NCI-H2196 (cell line): ENCODE measurements around the gene ALG5.
A peak's percentile ranks its signal among the peaks of the same experiment; 100 is the strongest.

Experiments
- DNase-seq: peaks from one replicate; lab custom pipeline; 2025; ENCODE audit not compliant: unreplicated experiment; lab: John Stamatoyannopoulos, UW

Gene ALG5

DNA sequence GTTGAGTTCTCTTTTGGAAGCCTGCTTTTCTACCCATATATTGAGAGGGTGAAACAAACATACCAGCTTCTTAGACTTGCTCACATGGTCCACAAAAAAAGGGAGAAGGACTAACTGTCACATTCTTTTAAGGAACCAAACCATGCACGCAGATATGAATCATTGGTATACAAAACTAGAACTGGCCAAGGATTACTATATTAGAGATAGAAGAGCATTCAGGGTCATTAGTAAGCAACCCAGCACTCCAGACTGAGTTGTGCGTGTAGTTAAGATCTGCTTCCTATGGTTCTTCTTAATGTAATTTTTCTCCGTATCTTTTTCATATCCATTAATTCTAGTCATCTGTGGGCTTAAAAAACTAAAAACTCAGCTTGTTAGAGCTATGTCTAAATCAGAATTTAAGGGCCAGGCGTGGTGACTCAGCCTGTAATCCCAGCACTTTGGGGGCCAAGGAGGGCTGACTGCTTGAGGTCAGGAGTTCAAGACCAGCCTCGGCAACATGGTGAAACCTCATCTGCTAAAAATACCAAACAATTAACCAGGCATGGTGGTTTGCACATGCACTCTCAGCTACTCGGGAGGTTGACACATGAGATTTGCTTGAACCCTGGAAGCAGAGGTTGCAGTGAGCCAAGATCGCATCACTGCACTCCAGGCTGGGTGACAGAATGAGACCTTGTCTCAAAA is 19.6 kb downstream of the ALG5 start:
- no peak for DNase-seq

DNA sequence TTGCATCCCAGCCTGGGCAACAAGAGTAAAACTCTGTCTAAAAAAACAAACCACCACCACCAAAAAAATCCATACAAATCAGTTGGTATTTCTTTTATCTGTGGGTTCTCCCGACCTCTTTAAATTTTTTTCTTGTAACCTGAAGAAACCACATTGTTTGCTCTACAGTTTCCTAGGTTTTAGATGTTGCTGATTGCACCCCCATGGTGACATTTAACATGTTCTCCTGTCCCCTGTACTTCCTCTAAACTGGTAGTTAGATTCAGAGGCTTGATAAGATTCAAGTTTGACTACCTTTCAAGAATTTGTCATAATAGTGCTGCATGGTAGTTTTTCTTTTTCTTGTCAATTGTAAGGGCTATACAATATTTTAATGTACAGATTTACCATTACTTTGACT is 24.0 kb downstream of the ALG5 start:
- DNase-seq = no peak

DNA sequence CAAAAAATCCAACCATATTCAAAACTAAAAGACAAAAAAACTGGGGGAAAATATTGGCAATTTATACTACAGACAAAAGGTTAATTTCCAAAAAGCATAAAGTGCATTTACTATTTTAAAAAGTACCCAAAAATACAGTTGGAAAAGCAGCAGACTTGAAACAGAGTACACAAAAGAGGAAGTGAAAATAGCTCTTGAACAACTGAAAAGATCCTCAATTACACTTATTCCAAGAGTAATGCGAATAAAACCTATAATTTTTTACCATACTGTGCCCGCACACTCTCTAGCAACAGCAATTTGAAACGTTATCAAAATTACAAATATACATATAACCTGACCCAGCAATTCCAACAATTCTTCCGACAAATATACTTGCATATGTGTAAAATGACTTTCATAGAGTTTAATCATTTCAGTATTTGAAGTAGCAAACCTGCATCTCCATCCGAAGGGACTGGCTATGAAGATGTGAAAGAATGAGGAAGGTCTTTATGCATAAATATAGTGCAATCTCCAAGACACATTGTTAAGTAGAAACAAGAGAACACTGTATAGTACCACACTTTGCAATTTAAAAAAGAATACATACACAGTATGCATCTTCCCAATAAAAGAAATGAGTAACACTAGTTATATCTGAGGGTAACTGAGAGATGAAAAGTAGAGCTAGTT is 25.4 kb downstream of the ALG5 start:
- no peak for DNase-seq

DNA sequence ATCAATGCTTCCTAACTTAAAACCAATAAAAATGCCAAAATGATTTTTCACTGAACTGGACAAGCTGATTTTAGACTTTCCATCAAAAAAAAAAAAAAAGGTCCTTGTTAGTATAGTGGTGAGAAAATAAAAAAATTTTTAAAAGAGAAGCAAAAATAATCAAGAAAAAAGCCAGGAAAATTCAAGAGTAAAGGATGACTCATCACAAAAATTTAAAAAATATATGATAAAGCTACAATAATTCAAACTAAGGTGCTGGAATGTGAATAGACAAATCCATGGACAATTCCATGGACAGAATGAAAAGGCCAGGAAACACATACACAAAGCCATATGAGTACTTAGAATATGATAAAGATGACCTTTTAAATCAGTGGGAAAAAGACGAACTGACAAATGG is 26.1 kb downstream of the ALG5 start:
- no peak for DNase-seq

DNA sequence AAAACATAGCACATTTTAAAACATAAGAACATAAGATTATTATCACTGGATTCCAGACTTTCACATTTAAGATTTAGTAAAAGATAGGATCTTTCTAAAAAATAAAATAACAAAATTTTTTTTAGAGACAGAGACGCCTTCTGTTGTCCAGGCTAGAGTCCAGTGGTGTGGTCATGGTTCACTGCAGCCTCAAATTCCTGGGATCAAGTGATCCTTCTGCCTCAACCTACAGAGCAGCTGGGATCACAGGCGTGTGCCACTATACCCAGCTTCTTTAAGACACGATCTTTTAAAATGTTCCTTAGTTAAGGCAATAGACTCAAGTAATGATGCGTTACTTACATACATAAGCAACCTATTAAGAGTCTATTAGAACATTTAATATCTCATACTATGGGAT is 32.7 kb downstream of the ALG5 start:
- DNase-seq = no peak

DNA sequence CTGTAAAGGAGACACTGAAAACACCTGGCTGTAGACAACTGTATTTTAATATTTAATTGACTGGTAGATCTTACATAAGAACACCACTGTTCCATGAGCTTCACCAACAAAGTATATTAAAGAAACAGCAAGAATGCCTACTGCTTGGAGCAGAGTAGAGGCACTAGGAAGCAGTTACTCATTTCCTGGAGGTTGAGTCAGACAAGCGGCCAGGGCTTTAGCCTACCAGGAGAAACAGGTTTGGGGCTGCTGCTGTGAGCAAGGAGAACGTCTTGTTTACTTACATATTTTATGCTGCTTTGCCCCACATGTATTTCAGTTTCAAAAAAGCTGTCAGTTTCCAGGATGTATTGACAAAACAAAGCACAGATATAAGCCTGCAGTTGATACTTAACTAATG is 33.4 kb downstream of the ALG5 start:
- no peak for DNase-seq

DNA sequence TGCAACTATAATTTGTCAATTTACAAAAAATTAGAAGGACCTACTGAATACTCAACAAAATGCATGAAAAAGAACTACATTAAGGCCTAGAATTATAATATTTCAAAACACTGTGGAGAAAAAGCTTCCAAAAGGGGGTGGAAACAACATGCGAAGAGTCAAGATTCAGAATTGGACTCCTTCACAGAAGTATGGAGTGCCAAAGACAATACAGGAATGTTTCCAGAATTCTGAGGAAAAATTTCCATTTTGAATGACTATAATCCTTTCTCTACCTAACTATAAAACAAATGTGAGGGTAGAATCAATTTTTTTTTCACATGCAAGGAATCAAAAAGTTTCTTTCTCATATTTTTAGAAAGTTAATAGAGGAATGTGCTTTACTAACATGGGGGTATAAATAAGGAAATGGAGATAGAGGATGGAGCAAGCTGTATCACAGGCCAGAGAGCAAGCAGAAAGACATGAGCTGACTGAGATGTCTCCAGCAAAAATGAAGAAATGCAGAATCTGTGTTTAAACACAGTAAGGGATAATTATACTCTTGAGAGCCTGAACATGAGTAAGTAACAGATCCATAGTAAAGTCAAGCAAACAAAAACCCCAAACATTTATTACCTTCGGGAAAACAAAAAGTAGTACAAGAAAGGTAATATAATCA is 39.6 kb downstream of the ALG5 start:
- DNase-seq = no peak

DNA sequence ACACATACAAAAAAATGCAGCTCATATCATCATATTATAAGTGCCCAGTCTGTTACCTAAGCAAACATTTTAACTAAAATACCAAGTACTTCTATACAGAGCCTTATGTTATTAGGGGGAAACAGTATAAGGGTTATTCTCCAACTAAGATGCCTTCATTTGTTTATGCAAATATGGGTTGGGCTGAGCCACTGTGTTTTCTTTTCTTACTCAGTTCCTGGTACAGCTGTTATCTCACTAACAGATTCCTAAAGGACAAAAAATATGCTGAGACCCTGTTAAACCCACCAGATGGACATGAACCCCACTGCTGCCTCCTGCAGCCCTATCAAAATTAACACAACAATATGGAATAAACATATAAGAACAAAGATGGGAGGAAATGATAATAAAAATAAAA is 44.6 kb downstream of the ALG5 start:
- DNase-seq = no peak

DNA sequence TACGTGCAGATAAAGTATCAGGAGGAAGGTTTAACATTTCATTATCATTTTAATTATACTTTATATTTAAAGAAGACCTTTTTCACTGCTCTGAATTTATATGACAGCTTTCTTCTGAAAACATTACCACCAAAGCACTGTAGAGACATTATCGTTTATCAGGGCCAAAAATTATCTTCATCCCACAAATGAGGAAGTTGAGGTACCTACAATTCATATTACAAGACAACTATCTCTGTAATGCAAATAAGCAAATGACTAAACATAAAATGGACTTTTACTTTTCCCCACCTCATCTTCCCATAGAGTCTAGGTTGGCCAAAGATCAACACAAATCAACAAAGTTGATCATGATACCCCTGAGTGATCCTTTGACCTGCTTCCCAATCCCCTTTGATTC is 48.2 kb downstream of the ALG5 start:
- DNase-seq = no peak

DNA sequence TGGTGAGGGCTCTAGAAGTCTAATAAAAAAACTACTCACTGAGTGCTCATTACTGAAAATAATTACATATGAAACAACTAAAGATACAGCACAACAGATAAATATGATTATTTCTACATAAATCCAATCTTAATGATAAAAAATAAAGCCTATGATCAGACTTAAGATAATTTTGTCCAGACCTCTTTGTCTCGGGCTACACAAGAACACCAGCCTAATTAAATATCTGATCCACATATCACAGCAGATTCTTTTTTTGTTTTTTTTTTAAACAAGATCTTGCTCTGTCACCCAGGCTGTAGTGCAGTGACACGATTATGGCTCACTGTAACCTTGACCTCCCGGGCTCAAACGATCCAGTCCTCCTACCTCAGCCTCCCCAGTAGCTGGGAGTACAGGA is 48.8 kb downstream of the ALG5 start:
- DNase-seq = no peak

DNA sequence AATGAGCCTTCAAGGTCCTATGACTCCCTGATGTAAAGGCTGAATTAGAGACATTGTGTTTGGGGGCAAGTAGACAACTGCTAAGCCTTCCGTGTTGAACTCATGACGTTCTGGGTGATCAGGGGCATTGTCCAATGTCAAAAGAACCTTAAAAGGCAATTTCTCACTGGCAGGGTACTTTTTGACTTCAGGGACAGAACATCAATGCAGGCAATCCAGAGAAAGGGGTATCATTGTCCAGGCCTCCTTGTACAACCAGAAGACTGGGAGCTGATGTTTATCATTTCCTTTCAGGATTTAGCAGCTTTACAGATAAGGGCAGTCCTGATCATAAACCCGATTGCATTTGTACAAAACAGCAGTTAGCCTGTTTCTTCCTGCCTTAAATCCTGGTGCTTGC is 54.1 kb downstream of the ALG5 start:
- DNase-seq = no peak

DNA sequence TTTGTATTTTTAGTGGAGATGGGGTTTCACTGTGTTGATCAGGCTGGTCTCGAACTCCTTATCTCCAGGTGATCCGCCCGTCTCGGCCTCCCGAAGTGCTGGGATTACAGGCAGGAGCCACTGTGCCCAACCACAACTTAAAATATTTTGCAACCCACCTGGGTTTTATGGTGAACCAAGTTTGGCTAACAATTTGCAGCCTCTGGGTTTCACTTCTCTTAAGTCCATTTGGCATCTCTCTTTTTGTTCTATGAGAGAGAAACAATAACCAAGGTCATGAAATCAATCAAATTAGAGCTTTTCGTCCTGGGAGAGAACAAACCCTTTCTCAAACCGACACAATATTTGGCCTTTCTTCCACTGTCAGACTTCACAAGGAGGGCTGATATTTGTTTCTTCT is 73.5 kb downstream of the ALG5 start:
- no peak for DNase-seq

DNA sequence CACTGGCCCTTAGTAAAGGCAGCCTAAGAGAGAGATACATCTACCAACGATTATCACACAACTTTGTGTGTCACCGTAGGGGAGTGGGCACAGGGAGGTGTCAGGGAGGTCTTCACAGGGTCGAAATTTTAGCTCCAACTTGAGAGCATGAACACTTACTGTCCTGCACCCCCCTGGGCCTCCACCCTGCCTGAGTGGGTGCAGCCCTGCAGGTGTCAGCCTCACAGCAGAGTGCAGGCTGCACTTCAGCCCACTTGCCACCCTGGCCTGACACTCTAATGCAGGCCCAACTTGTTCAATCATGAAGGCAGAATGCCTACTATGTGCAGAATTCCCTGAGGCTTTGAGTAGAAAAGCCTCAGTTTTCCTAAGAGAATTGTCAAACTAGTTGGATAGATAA is 75.1 kb downstream of the ALG5 start:
- DNase-seq = no peak

DNA sequence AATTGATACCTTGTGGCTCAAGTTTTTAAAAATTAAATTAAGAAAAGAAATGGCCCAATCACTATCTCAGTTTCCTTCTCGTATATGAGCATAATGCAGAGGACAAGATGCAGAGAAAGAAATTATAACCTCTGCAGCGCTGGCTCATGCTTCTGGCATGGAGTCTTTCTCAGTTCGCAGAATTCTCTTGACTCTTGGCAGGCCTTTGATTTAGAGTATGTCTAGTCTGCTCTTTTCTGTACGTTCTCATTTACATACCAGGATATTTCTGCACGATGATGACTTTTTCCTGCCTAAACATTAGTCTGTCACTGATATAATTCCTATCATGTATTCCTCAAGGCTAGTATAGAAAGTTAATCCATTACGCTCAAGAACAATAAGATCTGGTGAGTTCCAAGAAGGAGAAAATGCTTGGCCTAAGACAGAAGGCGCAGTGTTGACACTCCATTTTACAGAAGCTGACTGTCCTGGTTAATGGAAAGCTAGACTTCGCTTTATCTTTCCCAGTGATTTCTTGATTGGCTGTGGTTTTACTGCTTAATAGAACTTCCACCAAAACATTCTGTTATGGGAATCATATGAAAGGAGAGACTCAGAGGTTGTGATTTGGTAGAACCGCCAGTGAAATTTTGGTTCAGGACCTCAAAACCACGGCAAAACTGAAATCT is 77.4 kb downstream of the ALG5 start:
- DNase-seq = no peak

DNA sequence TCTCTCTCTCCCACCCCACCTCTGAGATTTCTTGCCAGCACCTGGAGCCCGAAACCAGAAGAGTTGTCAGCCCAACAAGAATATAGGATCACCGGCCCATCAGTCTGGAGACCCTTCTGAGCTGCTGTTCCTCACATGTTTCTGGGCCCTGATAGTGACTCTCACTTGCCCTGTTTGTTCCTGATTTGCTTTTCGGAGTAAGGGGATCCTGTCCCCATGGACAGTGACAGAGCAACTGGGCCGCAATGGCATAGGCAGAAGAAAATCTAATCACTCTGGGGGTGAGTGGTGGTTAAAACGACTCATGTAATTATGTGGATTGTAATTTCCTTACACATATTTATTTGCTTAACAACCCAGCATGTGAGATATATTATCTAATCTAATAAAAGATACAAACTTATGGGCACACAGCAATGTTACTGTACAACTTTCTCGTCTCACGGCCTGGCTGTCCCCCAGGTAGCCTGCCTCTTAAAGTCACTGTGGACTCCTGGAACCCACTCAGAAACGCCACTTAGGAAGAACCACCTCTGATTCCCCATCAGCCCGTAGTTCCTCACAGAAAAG is 78.4 kb downstream of the ALG5 start:
- DNase-seq = no peak

DNA sequence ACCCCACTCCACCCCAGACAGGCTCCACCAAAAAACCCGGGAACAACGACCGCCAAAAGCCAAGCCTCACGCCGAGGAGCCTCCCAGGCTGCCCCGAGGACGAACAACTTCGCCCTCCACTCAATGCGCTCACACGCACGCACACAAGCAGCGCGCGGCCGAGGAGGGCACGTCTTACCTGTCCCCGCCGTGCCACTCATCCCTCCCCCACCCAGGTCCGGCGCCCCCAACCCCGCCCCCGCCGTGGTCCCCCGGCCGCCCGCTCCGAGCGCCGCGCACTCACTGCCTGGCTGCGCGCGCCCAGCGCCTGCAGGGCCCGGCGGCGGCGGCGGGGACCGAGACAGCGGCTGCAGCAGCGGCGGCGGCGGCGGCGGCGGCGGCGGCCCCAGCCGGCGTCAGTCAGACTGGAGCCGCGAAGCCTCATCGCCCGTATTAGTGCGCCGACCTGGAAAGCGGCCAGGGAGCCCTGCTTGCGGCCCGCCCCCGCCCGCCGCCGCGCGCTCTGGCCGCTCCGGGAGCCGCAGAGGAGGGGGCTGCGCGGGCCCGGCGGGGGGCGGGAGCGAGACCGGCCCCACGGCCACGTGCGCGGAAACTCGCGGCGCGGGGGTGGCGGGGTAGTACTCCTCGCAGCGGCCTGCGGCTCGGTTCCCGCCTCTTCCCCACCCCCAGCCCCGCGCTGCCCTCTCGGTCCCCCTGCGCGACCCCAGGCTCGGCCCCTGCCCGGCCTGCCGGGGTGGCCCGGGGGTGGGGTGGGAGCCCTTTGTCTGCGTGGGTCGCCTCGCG is 79.1 kb downstream of the ALG5 start, which contains the start of gene SMAD9:
SMAD9 (minus strand) TSS at position 406 of the 783 bp plus-strand sequence. CDS start 40,549 bp downstream, outside the sequence.
- peak; percentile 76 for DNase-seq

DNA sequence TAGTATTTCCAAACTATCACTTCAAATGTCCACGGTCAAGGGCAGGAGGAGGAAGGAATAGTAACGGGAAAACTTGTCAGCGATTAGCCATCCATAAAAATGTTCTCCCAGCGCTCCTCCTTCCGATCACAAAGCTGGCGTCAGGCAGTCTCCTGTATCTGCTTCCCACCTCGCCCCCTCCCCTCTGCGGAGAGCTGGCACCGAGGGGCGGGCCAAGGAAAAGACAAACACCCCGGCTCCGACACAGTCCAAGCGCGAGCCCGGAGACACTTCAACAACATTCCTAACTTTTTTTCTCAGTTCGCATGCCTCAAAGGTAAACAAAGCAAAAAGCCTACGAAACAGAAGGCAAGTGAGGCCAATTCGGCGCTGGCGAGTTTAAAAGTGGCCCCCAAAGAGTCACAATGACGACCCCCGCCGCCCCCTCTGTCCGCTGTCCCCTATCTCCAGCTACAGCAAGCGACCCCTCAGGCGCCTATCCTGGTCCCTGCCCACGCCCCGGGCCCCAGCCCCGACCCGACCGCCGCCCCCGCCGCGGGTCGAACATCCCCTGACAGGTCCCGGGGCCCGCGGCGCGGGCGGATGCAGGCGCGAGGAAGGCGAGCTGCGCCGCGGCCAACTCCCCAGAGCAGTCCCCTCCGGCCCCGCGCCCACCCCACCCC is 79.8 kb downstream of the ALG5 start:
- peak; percentile 18 for DNase-seq

DNA sequence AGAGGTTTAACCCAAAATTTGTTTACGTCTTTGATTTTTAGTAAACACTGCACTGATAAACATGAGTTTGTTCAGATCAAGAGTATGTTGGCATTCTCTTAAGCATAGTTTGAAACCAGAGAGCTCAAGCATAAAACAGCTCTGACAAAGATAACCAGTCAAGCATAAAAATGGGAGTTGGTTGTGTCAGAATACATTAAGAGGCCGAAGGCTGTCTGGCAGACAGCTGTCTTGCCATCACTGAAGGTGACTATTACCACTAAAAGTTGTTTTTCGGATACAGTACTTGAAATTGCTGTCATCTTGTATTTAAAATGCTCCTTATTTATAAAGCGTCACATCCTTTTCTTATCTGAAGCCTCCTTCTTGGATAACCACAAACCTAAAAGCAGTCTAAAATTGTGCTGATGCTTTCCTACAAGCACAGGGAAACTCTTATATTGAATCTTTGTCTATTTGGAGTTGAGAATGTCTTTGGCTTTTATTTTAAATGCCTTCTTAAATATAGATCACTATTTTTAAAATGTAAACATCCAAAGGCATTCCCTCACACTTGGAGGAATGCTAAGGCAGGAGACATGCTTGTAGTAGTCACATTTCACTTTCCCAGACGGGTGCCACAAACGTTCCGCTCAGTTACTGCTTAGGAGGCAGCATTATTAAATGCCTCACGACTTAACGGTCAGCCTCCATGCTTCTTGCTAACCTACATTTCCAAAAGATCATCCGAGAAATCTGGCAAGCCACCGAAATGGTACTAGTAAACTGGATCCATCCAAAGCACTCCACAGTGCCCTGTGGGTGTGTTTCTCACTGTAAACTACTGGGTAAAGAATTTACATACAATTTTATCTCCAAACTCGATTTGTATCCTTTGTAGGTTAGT is 80.7 kb downstream of the ALG5 start:
- no peak for DNase-seq

DNA sequence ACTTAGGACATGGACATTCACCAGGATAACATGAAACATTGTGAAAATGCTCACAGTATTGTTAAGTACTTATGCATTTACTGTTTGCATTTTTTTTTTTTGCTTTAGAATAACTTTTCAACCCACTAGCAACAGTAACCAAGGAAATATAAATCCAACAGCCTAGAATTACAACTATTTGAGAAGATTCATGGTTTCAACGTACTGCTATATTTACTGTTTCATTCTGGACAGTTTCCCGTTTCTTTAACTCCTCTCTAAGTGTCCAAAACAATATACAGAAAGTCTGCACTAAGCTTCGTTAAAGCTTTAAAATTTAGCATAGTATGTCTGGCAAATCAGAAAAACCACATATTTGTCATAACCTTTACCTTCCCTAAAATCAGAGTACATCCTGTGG is 81.8 kb downstream of the ALG5 start:
- DNase-seq = no peak
